H9 (cell line): Measurements from ENCODE around the gene HORMAD2. TPM values are rescaled to one million over a fixed set of nuclear protein-coding genes. Genes with fewer than 3 reads are reported as not detected.

Experiments
- DNase-seq: peaks from one replicate; pipeline ENCODE4 v3.0.0-alpha.2; 2017
- H2AFZ ChIP-seq: one replicate; pipeline ENCODE4 v1.6.1; 2013; ENCODE audit warnings: mild to moderate bottlenecking, low read length, control low read depth, moderate library complexity
- H2AK5ac ChIP-seq: 2 replicates; pipeline ENCODE4 v1.6.1; 2013; ENCODE audit warnings: low read length, control low read depth, mixed read lengths; ENCODE audit not compliant: insufficient read length
- H2BK120ac ChIP-seq: one replicate; pipeline ENCODE4 v1.6.1; 2013; ENCODE audit warnings: low read depth, mild to moderate bottlenecking, low read length, control low read depth, inconsistent platforms; ENCODE audit not compliant: poor library complexity, severe bottlenecking
- H2BK12ac ChIP-seq: 2 replicates; pipeline ENCODE4 v1.6.1; 2013; ENCODE audit warnings: low read length, control low read depth, mixed read lengths, low read depth; ENCODE audit not compliant: insufficient read length
- H2BK15ac ChIP-seq: 2 replicates; pipeline ENCODE4 v1.6.1; 2013; ENCODE audit warnings: low read depth, low read length, control low read depth
- H2BK20ac ChIP-seq: one replicate; pipeline ENCODE4 v1.6.1; 2013; ENCODE audit warnings: low read depth, mild to moderate bottlenecking, low read length, control low read depth, inconsistent platforms; ENCODE audit not compliant: poor library complexity, severe bottlenecking
- H2BK5ac ChIP-seq: 2 replicates; pipeline ENCODE4 v1.6.1; 2013; ENCODE audit warnings: low read length, control low read depth, mixed read lengths; ENCODE audit not compliant: insufficient read length
- H3K14ac ChIP-seq: 2 replicates; pipeline ENCODE4 v1.6.1; 2013; ENCODE audit warnings: low read length, control low read depth; ENCODE audit not compliant: insufficient read depth
- H3K18ac ChIP-seq: 2 replicates; pipeline ENCODE4 v1.6.1; 2013; ENCODE audit warnings: low read depth, mild to moderate bottlenecking, mixed read lengths, low read length, control low read depth; ENCODE audit not compliant: insufficient read length
- H3K23ac ChIP-seq: 2 replicates; pipeline ENCODE4 v1.6.1; 2013; ENCODE audit warnings: low read length, control low read depth, mixed read lengths, low read depth; ENCODE audit not compliant: insufficient read length
- H3K23me2 ChIP-seq: 2 replicates; pipeline ENCODE4 v1.6.1; 2013; ENCODE audit warnings: low read depth, mild to moderate bottlenecking, mixed read lengths, low read length, control low read depth; ENCODE audit not compliant: insufficient read length, poor library complexity, severe bottlenecking
- H3K27ac ChIP-seq: 2 replicates; pipeline ENCODE4 v1.5.1; 2013; ENCODE audit warnings: low read length, control low read depth, mixed read lengths, low read depth; ENCODE audit not compliant: insufficient read length
- H3K27me3 ChIP-seq: 2 replicates; pipeline ENCODE4 v1.6.1; 2013; ENCODE audit warnings: low read length, control low read depth, inconsistent platforms; ENCODE audit not compliant: insufficient read depth
- H3K4ac ChIP-seq: 2 replicates; pipeline ENCODE4 v1.6.1; 2013; ENCODE audit warnings: low read depth, mild to moderate bottlenecking, control low read depth, inconsistent platforms, low read length, moderate library complexity
- H3K4me1 ChIP-seq: 2 replicates; pipeline ENCODE4 v1.6.1; 2013; ENCODE audit warnings: low read length, control low read depth, inconsistent platforms; ENCODE audit not compliant: insufficient read depth
- H3K4me2 ChIP-seq: 2 replicates; pipeline ENCODE4 v1.6.1; 2013; ENCODE audit warnings: low read length, control low read depth, mixed read lengths; ENCODE audit not compliant: insufficient read length, insufficient read depth
- H3K56ac ChIP-seq: 2 replicates; pipeline ENCODE4 v1.6.1; 2013; ENCODE audit warnings: low read depth, mild to moderate bottlenecking, mixed read lengths, low read length, control low read depth; ENCODE audit not compliant: insufficient read length
- H3K79me1 ChIP-seq: 2 replicates; pipeline ENCODE4 v1.6.1; 2013; ENCODE audit warnings: low read depth, mild to moderate bottlenecking, moderate library complexity, low read length, control low read depth, inconsistent platforms; ENCODE audit not compliant: insufficient read depth, poor library complexity, severe bottlenecking
- H3K79me2 ChIP-seq: 2 replicates; pipeline ENCODE4 v1.6.1; 2013; ENCODE audit warnings: low read length, control low read depth, inconsistent platforms; ENCODE audit not compliant: insufficient read depth
- H3K9ac ChIP-seq: 2 replicates; pipeline ENCODE4 v1.6.1; 2013; ENCODE audit warnings: low read length, control low read depth, mixed read lengths; ENCODE audit not compliant: insufficient read length; ENCODE audit errors: extremely low read depth
- H3K9me3 ChIP-seq: one replicate; pipeline ENCODE4 v1.6.1; 2013; ENCODE audit warnings: low read depth, low read length, inconsistent platforms; ENCODE audit not compliant: control insufficient read depth
- H3T11ph ChIP-seq: one replicate; pipeline ENCODE4 v1.6.1; 2013; ENCODE audit warnings: mild to moderate bottlenecking, low read length, control low read depth, inconsistent platforms
- H4K20me1 ChIP-seq: one replicate; pipeline ENCODE4 v1.6.1; 2013; ENCODE audit not compliant: control insufficient read depth, insufficient read length, insufficient read depth
- H4K5ac ChIP-seq: 2 replicates; pipeline ENCODE4 v1.6.1; 2013; ENCODE audit warnings: low read depth, mild to moderate bottlenecking, mixed read lengths, low read length, control low read depth; ENCODE audit not compliant: insufficient read length
- H4K8ac ChIP-seq: replicated peaks from 2 replicates; pipeline ENCODE4 v1.6.1; 2013; ENCODE audit warnings: low read length, control low read depth, mixed read lengths, low read depth; ENCODE audit not compliant: insufficient read length
- H4K91ac ChIP-seq: 2 replicates; pipeline ENCODE4 v1.6.1; 2013; ENCODE audit warnings: low read depth, mild to moderate bottlenecking, moderate library complexity, mixed read lengths, low read length, control low read depth; ENCODE audit not compliant: insufficient read length
- H3K27ac Mint-ChIP-seq, 3 experiments: 2 replicates in 2 of 3; 3 replicates in 1 of 3; pipeline ENCODE4 v1.8.0; 2020 to 2021; ENCODE audit warnings: mixed read lengths in 3 of 3, mild to moderate bottlenecking in 1 of 3, moderate library complexity in 1 of 3
- H3K27me3 Mint-ChIP-seq: 2 replicates; pipeline ENCODE4 v1.8.0; 2021; ENCODE audit warnings: low read depth, mild to moderate bottlenecking, moderate library complexity, mixed read lengths
- H3K36me3 Mint-ChIP-seq, 3 experiments: 2 replicates in 2 of 3; 3 replicates in 1 of 3; pipeline ENCODE4 v1.8.0; 2020 to 2021; ENCODE audit warnings: low read depth in 3 of 3, mixed read lengths in 3 of 3; ENCODE audit not compliant: insufficient read depth in 1 of 3
- H3K4me1 Mint-ChIP-seq, 2 experiments: 2 replicates each; pipeline ENCODE4 v1.8.0; 2020; ENCODE audit warnings: mixed read lengths in 2 of 2
- H3K4me3 Mint-ChIP-seq, 2 experiments: 2 replicates in 1 of 2; 3 replicates in 1 of 2; pipeline ENCODE4 v1.8.0; 2020 to 2021; ENCODE audit warnings: mild to moderate bottlenecking in 2 of 2, mixed read lengths in 2 of 2, moderate library complexity in 1 of 2
- H3K9me3 Mint-ChIP-seq, 2 experiments: 2 replicates in 1 of 2; 3 replicates in 1 of 2; pipeline ENCODE4 v1.8.0; 2020; ENCODE audit warnings: mild to moderate bottlenecking in 2 of 2, mixed read lengths in 2 of 2, moderate library complexity in 1 of 2
- WGBS: extraction: QIAGEN DNeasy Blood & Tissue Kit; methylation state at CpG from one replicate; pipeline ENCODE4 v1.1.7; 2013; ENCODE audit warnings: missing lambda C conversion rate, low lambda C conversion rate, mixed read lengths; ENCODE audit not compliant: insufficient read length; ENCODE audit errors: extremely low coverage; 5-methylcytosine and 5-hydroxymethylcytosine counted together
- total RNA-seq: library from RNA; stranded (reverse); gene quantifications from 2 replicates; pipeline ENCODE4 v1.2.1, GENCODE V29; 2021
- TF ChIP-seq, protein P1 (sequence below): fragments of 200-600 bp; sonication (generic); conservative IDR thresholded peaks from 3 replicates; pipeline ENCODE4 v1.8.0; 2021; ENCODE audit warnings: antibody characterized with exemption, mild to moderate bottlenecking

Gene HORMAD2
- total RNA-seq, 1 experiment from 2014 or later, result not detected

DNA sequence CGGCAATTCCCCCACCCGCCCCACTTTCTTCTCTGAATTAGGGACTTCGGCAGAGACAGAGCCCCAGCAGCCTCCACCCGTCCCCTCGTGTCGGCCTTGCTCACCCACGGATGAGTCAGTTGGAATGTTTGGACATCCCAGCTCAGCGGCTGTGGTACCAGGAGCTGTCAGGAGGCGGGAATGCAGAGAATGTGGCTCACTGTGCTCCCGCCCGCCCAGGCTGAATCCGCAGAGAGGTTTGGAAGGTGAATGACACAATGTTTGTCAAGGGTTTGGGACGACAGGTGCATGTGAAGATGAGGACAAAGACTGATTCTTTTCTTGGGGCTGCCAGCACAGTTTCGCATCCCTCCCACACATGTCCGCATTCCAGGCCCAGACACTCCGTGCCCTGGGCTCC lies 126.7 kb downstream of the HORMAD2 start:
- Histone ChIP-seq H3K4me2 (no peak overlapping the region), H4K20me1 (no peaks in the 10 kb centered on the region), H3K79me1 (no peaks in the 10 kb centered on the region), H4K5ac (no peak overlapping the region), H3K27me3 (no peaks in the 10 kb centered on the region; the same call in 1 of the 2 replicates), H2BK12ac (no peak overlapping the region), H3K56ac (no peak overlapping the region), H3K9ac (no peak overlapping the region), H3K23ac (no peak overlapping the region), H2AFZ (no peak overlapping the region), H3K18ac (no peak overlapping the region), H3K14ac (no peak overlapping the region), H2AK5ac (no peak overlapping the region), H3K9me3 (no peaks in the 10 kb centered on the region), H2BK20ac (no peak overlapping the region), H3K79me2 (no peaks in the 10 kb centered on the region), H3K27ac (no peak overlapping the region), H2BK120ac (no peak overlapping the region), H2BK5ac (no peak overlapping the region), H2BK15ac (no peak overlapping the region), H4K91ac (no peak overlapping the region), H3T11ph (no peak overlapping the region), H3K23me2 (no peaks in the 10 kb centered on the region), H3K4me1 (no peaks in the 10 kb centered on the region), H3K4ac (no peak overlapping the region), H4K8ac (no peak overlapping the region)
- DNase-seq, result peak; percentile 55
- no peak overlapping the region for H3K4me3 Mint-ChIP-seq
- no peaks in the 10 kb centered on the region; a peak in 1 of 5 replicates for H3K9me3 Mint-ChIP-seq
- H3K36me3 Mint-ChIP-seq, result no peaks in the 10 kb centered on the region
- H3K27ac Mint-ChIP-seq, result no peak overlapping the region; a peak in 1 of 7 replicates
- TF ChIP-seq, protein P1, sequence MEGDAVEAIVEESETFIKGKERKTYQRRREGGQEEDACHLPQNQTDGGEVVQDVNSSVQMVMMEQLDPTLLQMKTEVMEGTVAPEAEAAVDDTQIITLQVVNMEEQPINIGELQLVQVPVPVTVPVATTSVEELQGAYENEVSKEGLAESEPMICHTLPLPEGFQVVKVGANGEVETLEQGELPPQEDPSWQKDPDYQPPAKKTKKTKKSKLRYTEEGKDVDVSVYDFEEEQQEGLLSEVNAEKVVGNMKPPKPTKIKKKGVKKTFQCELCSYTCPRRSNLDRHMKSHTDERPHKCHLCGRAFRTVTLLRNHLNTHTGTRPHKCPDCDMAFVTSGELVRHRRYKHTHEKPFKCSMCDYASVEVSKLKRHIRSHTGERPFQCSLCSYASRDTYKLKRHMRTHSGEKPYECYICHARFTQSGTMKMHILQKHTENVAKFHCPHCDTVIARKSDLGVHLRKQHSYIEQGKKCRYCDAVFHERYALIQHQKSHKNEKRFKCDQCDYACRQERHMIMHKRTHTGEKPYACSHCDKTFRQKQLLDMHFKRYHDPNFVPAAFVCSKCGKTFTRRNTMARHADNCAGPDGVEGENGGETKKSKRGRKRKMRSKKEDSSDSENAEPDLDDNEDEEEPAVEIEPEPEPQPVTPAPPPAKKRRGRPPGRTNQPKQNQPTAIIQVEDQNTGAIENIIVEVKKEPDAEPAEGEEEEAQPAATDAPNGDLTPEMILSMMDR, result no peak
- no CpG with 5 or more reads among the region's 16 CpGs for WGBS
- H3K4me1 Mint-ChIP-seq, result peaks cover 30 to 31% of the 10 kb centered on the region in 2 experiments
- H3K27me3 Mint-ChIP-seq, result peaks cover 15% of the 10 kb centered on the region
